Activated CD4-positive, alpha-beta memory T cell treated with anti-CD3 and anti-CD28 coated beads for 36 hours (primary cell): ENCODE data around the gene ZP2. TPM values are rescaled to one million over a fixed set of nuclear protein-coding genes. Genes with fewer than 3 reads are reported as not detected.
"Not testable (repeated sequence)": the region's sequence is repeated elsewhere in the genome, so short reads cannot be mapped to it uniquely, and the experiment has no call there.

Experiments used
- CTCF ChIA-PET: fragments of 350-600 bp; sonication (Branson Sonifier 250); formaldehyde crosslinking; loops from one replicate; lab custom pipeline; 2021; ENCODE audit warnings: antibody characterized with exemption, inconsistent platforms; lab: Charles Lee
- POLR2A ChIA-PET: fragments of 350-600 bp; sonication (Branson Sonifier 250); formaldehyde crosslinking; loops from one replicate; lab custom pipeline; 2021; ENCODE audit warnings: antibody characterized with exemption; lab: Charles Lee
- DNase-seq: peaks from one replicate; pipeline ENCODE4 v3.0.0-alpha.2; 2020
- H3K27ac Mint-ChIP-seq: one replicate; pipeline ENCODE4 v1.8.0; 2021; ENCODE audit warnings: mixed read lengths
- H3K27me3 Mint-ChIP-seq: one replicate; pipeline ENCODE4 v1.8.0; 2021; ENCODE audit warnings: mixed read lengths
- H3K36me3 Mint-ChIP-seq: one replicate; pipeline ENCODE4 v1.8.0; 2021; ENCODE audit warnings: mixed read lengths
- H3K4me1 Mint-ChIP-seq: one replicate; pipeline ENCODE4 v1.8.0; 2021; ENCODE audit warnings: low read depth, mixed read lengths
- H3K4me3 Mint-ChIP-seq: one replicate; pipeline ENCODE4 v1.8.0; 2021; ENCODE audit warnings: mild to moderate bottlenecking, mixed read lengths
- H3K9me3 Mint-ChIP-seq: one replicate; pipeline ENCODE4 v1.8.0; 2021; ENCODE audit warnings: mixed read lengths
- intact Hi-C: fragments of 100-400 bp; cut with micrococcal nuclease; formaldehyde crosslinking; loops from one replicate; pipeline ENCODE4 v1.15.1; 2023
- total RNA-seq, 2 experiments: library from RNA; stranded (reverse); gene quantifications; one replicate each; pipeline ENCODE4 v1.2.3, GENCODE V29; 2021

The ZP2 gene
- total RNA-seq, 2 experiments from 2014 or later = not detected

GRCh38 chr16:21206550-21206949, 4.8 kb downstream of the ZP2 start:
- ChIA-PET CTCF (no interaction called here), POLR2A (no interaction called here)
- H3K27ac Mint-ChIP-seq = no peak overlapping the region
- no peaks in the 10 kb centered on the region for H3K4me1 Mint-ChIP-seq
- H3K36me3 Mint-ChIP-seq = no peaks in the 10 kb centered on the region
- DNase-seq = no peak
- no peaks in the 10 kb centered on the region for H3K9me3 Mint-ChIP-seq
- no peak overlapping the region for H3K4me3 Mint-ChIP-seq
- intact Hi-C loops = no loop called here
- H3K27me3 Mint-ChIP-seq = peaks cover 11% of the 10 kb centered on the region

GRCh38 chr16:21205303-21205702, 6.1 kb downstream of the ZP2 start:
- ChIA-PET CTCF (no interaction called here), POLR2A (no interaction called here)
- Mint-ChIP-seq H3K4me3 (no peak overlapping the region), H3K27ac (no peak overlapping the region), H3K36me3 (no peaks in the 10 kb centered on the region), H3K4me1 (no peaks in the 10 kb centered on the region), H3K9me3 (no peaks in the 10 kb centered on the region), H3K27me3 (peaks cover 15% of the 10 kb centered on the region)
- no peak for DNase-seq
- intact Hi-C loops = no loop called here

- Mint-ChIP-seq H3K4me3 (no peak overlapping the region), H3K27me3 (peaks cover 9% of the 10 kb centered on the region), H3K9me3 (no peaks in the 10 kb centered on the region), H3K36me3 (no peaks in the 10 kb centered on the region), H3K27ac (no peak overlapping the region), H3K4me1 (no peaks in the 10 kb centered on the region)
- ChIA-PET POLR2A (no interaction called here), CTCF (no interaction called here)
- intact Hi-C loops = no loop called here
- no peak for DNase-seq
Observed at GRCh38 chr16:21203155-21203797, 8.1 kb downstream of the ZP2 start.

- H3K9me3 Mint-ChIP-seq = no peaks in the 10 kb centered on the region
- DNase-seq = no peak
- H3K4me1 Mint-ChIP-seq = peaks cover 7% of the 10 kb centered on the region
- H3K4me3 Mint-ChIP-seq = no peak overlapping the region
- no peak overlapping the region for H3K27ac Mint-ChIP-seq
- intact Hi-C loops = no loop called here
- CTCF ChIA-PET = interaction anchor here (1.9 kb wide), 1 partner anchor 11 kb away, joined by 5 read pairs; no protein-coding TSS in a partner anchor
- H3K36me3 Mint-ChIP-seq = no peaks in the 10 kb centered on the region
- POLR2A ChIA-PET = no interaction called here
- peaks cover 13% of the 10 kb centered on the region for H3K27me3 Mint-ChIP-seq
Observed at GRCh38 chr16:21199607-21200218, 11.7 kb downstream of the ZP2 start.

- DNase-seq = no peak
- peaks cover 18% of the 10 kb centered on the region for H3K27me3 Mint-ChIP-seq
Observed at GRCh38 chr16:21197621-21198020, 13.8 kb downstream of the ZP2 start.

GRCh38 chr16:21197112-21197511, 14.3 kb downstream of the ZP2 start:
- Mint-ChIP-seq H3K4me3 (no peak overlapping the region), H3K36me3 (no peaks in the 10 kb centered on the region), H3K27ac (no peak overlapping the region), H3K4me1 (peaks cover 12% of the 10 kb centered on the region), H3K9me3 (no peaks in the 10 kb centered on the region), H3K27me3 (peaks cover 18% of the 10 kb centered on the region)
- ChIA-PET CTCF (no interaction called here), POLR2A (no interaction called here)
- no peak for DNase-seq
- intact Hi-C loops = no loop called here

More at GRCh38 chr16:21197621-21198020, 13.8 kb downstream of the ZP2 start:
- Mint-ChIP-seq H3K4me1 (peaks cover 12% of the 10 kb centered on the region), H3K9me3 (no peaks in the 10 kb centered on the region), H3K27ac (no peak overlapping the region), H3K36me3 (no peaks in the 10 kb centered on the region), H3K4me3 (no peak overlapping the region)
- POLR2A ChIA-PET = no interaction called here
- CTCF ChIA-PET = interaction anchor here (1.9 kb wide), 1 partner anchor 9 kb away, joined by 5 read pairs; no protein-coding TSS in a partner anchor
- intact Hi-C loops = no loop called here

- peaks cover 14% of the 10 kb centered on the region for H3K27me3 Mint-ChIP-seq
- not testable (repeated sequence) for H3K27ac Mint-ChIP-seq, H3K9me3 Mint-ChIP-seq
Observed at GRCh38 chr16:21195330-21195729, 16.0 kb downstream of the ZP2 start.

GRCh38 chr16:21194771-21195301, 16.5 kb downstream of the ZP2 start:
- Mint-ChIP-seq H3K27me3 (peaks cover 13% of the 10 kb centered on the region), H3K27ac (no peak overlapping the region), H3K9me3 (peaks cover 2% of the 10 kb centered on the region), H3K4me3 (no peak overlapping the region), H3K4me1 (peaks cover 12% of the 10 kb centered on the region), H3K36me3 (no peaks in the 10 kb centered on the region)
- POLR2A ChIA-PET = no interaction called here
- CTCF ChIA-PET = interaction anchor here (0.9 kb wide), 1 partner anchor 106 kb away, joined by 3 read pairs; no protein-coding TSS in a partner anchor
- DNase-seq = peak; percentile 12
- intact Hi-C loops = no loop called here

More at GRCh38 chr16:21195330-21195729, 16.0 kb downstream of the ZP2 start:
- CTCF ChIA-PET = interaction anchor here (0.9 kb wide), 1 partner anchor 105 kb away, joined by 3 read pairs; no protein-coding TSS in a partner anchor
- intact Hi-C loops, H3K36me3 Mint-ChIP-seq, H3K4me3 Mint-ChIP-seq, POLR2A ChIA-PET, DNase-seq: not testable (repeated sequence)
- peaks cover 12% of the 10 kb centered on the region for H3K4me1 Mint-ChIP-seq

- peaks cover 2% of the 10 kb centered on the region for H3K9me3 Mint-ChIP-seq
- peaks cover 11% of the 10 kb centered on the region for H3K27me3 Mint-ChIP-seq
- H3K27ac Mint-ChIP-seq = no peak overlapping the region
- intact Hi-C loops = no loop called here
- H3K4me1 Mint-ChIP-seq = peaks cover 20% of the 10 kb centered on the region
- DNase-seq = no peak
- ChIA-PET CTCF (no interaction called here), POLR2A (no interaction called here)
- H3K36me3 Mint-ChIP-seq = no peaks in the 10 kb centered on the region
- H3K4me3 Mint-ChIP-seq = no peak overlapping the region
Observed at GRCh38 chr16:21192991-21193390, 18.4 kb downstream of the ZP2 start.

- intact Hi-C loops = no loop called here
- no peaks in the 10 kb centered on the region for H3K36me3 Mint-ChIP-seq
- no peak overlapping the region for H3K27ac Mint-ChIP-seq
- DNase-seq = no peak
- H3K4me1 Mint-ChIP-seq = peaks cover 22% of the 10 kb centered on the region
- H3K4me3 Mint-ChIP-seq = no peak overlapping the region
- peaks cover 5% of the 10 kb centered on the region for H3K9me3 Mint-ChIP-seq
- H3K27me3 Mint-ChIP-seq = peaks cover 11% of the 10 kb centered on the region
- CTCF ChIA-PET = interaction anchor here (2.5 to 3.1 kb wide), 2 partner anchors 22 to 111 kb away, joined by 9 to 27 read pairs; no protein-coding TSS in a partner anchor
- POLR2A ChIA-PET = no interaction called here
Observed at GRCh38 chr16:21190599-21190998, 20.8 kb downstream of the ZP2 start.

GRCh38 chr16:21190013-21190412, 21.4 kb downstream of the ZP2 start:
- no peak for DNase-seq
- POLR2A ChIA-PET = no interaction called here
- Mint-ChIP-seq H3K36me3 (no peaks in the 10 kb centered on the region), H3K4me1 (peaks cover 23% of the 10 kb centered on the region), H3K9me3 (peaks cover 10% of the 10 kb centered on the region), H3K27ac (no peak overlapping the region), H3K27me3 (peaks cover 10% of the 10 kb centered on the region), H3K4me3 (no peak overlapping the region)
- CTCF ChIA-PET = interaction anchor here (0.7 to 3.1 kb wide), 7 partner anchors 21 to 1180 kb away, joined by 3 to 27 read pairs (median 3); partner anchors contain the start of gene CRYM
- intact Hi-C loops = no loop called here

- Mint-ChIP-seq H3K27ac (no peak overlapping the region), H3K27me3 (peaks cover 3% of the 10 kb centered on the region), H3K36me3 (peaks cover 4% of the 10 kb centered on the region), H3K9me3 (peaks cover 17% of the 10 kb centered on the region), H3K4me1 (peaks cover 23% of the 10 kb centered on the region), H3K4me3 (no peak overlapping the region)
- DNase-seq = no peak
- intact Hi-C loops = no loop called here
- POLR2A ChIA-PET = no interaction called here
- CTCF ChIA-PET = interaction anchor here (0.8 to 3.1 kb wide), 12 partner anchors 9 to 1186 kb away, joined by 3 to 27 read pairs (median 5); partner anchors contain the start of gene CRYM
Observed at GRCh38 chr16:21189311-21189710, 22.1 kb downstream of the ZP2 start.
